RWPE1 (cell line): Measurements from ENCODE around the gene ADAMTS14.

Source experiments
- CTCF ChIA-PET: fragments of 350-600 bp; sonication (Branson Sonifier 250); formaldehyde crosslinking; extraction: SDS; loops from one replicate; lab custom pipeline; 2021; lab: Yijun Ruan, JAX
- POLR2A ChIA-PET: fragments of 400-600 bp; formaldehyde crosslinking; extraction: SDS; loops from one replicate; lab custom pipeline; 2020; ENCODE audit warnings: antibody characterized with exemption; ENCODE audit not compliant: low non-redundant PET; lab: Yijun Ruan, JAX
- DNase-seq: peaks from one replicate; pipeline ENCODE4 v3.0.0; 2012; ENCODE audit warnings: low spot score
- H3K27ac ChIP-seq: fragments of 450-650 bp; 2 replicates; pipeline ENCODE4 v1.5.1; 2017
- TF ChIP-seq, protein P1 (sequence below): fragments of 450-650 bp; conservative IDR thresholded peaks from 2 replicates; pipeline ENCODE4 v1.5.1; 2017; ENCODE audit warnings: low read depth, mild to moderate bottlenecking

ADAMTS14 gene

GRCh38 chr10:70680899-70681730 lies 8.8 kb downstream of the ADAMTS14 start:
- no peak for DNase-seq

DNA sequence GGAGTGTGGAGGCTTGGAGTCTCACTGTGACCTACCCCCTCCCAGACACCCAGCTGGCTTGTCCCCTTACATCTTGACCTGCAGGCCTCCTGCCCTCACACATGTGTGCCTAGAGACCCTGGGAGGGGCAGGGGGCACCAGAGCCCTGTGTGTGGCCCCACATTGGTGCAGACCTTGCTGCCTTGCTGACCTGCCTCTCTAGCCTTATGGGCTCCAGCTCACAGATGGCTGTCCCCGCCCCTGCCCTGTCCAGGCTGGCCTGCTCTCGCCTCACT lies 9.4 kb downstream of the ADAMTS14 start:
- no peak for DNase-seq
- H3K27ac ChIP-seq, result no peak overlapping the region
- ChIA-PET CTCF (interaction anchor here (0.7 kb wide), 1 partner anchor 11 kb away, joined by 3 read pairs; no protein-coding TSS in a partner anchor), POLR2A (no interaction called here)
- TF ChIP-seq, protein P1, sequence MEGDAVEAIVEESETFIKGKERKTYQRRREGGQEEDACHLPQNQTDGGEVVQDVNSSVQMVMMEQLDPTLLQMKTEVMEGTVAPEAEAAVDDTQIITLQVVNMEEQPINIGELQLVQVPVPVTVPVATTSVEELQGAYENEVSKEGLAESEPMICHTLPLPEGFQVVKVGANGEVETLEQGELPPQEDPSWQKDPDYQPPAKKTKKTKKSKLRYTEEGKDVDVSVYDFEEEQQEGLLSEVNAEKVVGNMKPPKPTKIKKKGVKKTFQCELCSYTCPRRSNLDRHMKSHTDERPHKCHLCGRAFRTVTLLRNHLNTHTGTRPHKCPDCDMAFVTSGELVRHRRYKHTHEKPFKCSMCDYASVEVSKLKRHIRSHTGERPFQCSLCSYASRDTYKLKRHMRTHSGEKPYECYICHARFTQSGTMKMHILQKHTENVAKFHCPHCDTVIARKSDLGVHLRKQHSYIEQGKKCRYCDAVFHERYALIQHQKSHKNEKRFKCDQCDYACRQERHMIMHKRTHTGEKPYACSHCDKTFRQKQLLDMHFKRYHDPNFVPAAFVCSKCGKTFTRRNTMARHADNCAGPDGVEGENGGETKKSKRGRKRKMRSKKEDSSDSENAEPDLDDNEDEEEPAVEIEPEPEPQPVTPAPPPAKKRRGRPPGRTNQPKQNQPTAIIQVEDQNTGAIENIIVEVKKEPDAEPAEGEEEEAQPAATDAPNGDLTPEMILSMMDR, result no peak

More at GRCh38 chr10:70680899-70681730, 8.8 kb downstream of the ADAMTS14 start:
- CTCF ChIA-PET, result interaction anchor here (0.7 kb wide), 1 partner anchor 11 kb away, joined by 3 read pairs; no protein-coding TSS in a partner anchor
- TF ChIP-seq, protein P1, result no peak
- no peak overlapping the region for H3K27ac ChIP-seq
- POLR2A ChIA-PET, result no interaction called here

- TF ChIP-seq, protein P1, result no peak
- ChIA-PET POLR2A (no interaction called here), CTCF (no interaction called here)
- no peak overlapping the region for H3K27ac ChIP-seq
- no peak for DNase-seq
Observed at GRCh38 chr10:70682920-70683600, 10.8 kb downstream of the ADAMTS14 start.

DNA sequence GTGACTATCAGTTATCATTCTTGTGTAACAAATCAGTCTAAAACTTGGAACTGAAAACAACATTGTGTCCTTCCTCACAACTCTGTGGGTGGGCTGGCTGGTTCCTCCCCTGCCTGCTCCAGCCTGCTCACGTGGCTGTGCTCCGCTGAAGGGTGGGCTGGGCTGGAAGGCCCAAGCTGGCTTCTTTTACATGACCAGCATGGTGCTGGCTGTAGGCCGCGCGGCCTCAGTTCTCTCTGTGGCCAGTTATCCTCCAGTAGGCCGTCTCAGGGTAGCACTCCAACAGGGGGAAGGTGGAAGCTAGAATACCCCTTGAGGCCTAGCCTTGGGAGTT lies 11.3 kb downstream of the ADAMTS14 start:
- H3K27ac ChIP-seq, result no peak overlapping the region
- TF ChIP-seq, protein P1, result no peak
- CTCF ChIA-PET, result no interaction called here
- POLR2A ChIA-PET, result no interaction called here
- DNase-seq, result no peak

- CTCF ChIA-PET, result no interaction called here
- POLR2A ChIA-PET, result no interaction called here
- DNase-seq, result no peak
- H3K27ac ChIP-seq, result no peak overlapping the region
- TF ChIP-seq, protein P1, result no peak
Observed at GRCh38 chr10:70683940-70684339, 11.6 kb downstream of the ADAMTS14 start.

GRCh38 chr10:70684374-70684773 lies 12.1 kb downstream of the ADAMTS14 start:
- no peak for DNase-seq
- TF ChIP-seq, protein P1, result no peak
- CTCF ChIA-PET, result no interaction called here
- no peak overlapping the region for H3K27ac ChIP-seq
- POLR2A ChIA-PET, result no interaction called here
